ENCODE data around the gene EDC4. TPM values are rescaled to one million over a fixed set of nuclear protein-coding genes. Genes with fewer than 3 reads are reported as not detected.
A peak's percentile ranks its signal among the peaks of the same experiment; 100 is the strongest.

The EDC4 gene
- polyA plus RNA-seq, 2 of the 4 experiments (the other 2 are of a cell fraction) = 21.0 to 54.9 TPM

DNA sequence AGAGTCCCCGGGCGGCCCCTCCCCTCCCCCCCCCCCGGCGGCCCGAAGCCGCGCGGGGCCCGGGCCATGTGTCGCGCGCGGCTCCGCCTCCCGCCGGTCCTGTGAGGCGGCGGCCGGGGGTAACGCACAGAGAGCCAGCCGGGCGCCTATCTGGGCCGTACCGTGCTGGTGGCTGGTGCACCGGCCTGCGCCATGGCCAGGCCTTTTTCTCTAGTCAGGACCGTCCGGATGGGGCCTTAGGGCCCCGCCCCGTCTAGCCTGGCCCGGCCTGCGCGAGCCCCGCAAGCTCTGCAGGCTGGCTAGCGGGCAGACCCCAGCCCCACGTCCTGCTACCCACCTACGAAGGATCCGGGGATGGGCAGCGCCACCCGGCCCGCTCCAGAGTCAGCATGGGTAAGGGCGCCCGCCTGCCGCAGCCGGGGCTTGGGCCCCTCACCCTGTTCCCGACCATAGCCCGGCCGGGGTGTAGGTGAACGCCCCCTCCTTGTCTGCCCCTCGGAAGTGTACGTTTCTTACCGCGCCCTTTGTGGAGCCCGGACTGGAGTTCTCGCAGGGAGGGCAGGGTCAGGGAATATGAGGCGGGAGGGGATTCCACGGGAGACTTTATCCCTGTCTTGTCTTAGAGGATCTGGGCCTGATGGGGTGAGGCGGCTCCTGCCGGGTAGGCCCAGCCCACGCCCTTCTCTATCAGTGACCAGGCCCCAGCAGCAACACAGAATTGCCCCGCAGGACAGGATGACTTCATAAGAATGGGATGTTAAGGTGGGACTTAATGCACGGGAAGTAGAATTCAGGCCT, 25.6 kb upstream of the EDC4 start, which contains the start of gene CENPT:
Gene CENPT (minus strand): TSS at position 630 of the 798 bp plus-strand sequence. CDS start 13,834 bp downstream, outside the sequence.
- ATAC-seq (peak; percentile 64 to 72), DNase-seq (ENCODE audit: low read depth in 1 of 2, low spot score in 1 of 2) (peak in 1 of 2 experiments; percentile 66), FAIRE-seq (no peak)
- CTCF ChIA-PET = interaction anchor here (1.3 to 4.1 kb wide), 4 partner anchors 31 to 36 kb away, joined by 3 to 38 read pairs (median 13); partner anchors contain the start of gene NRN1L
- Histone ChIP-seq H3K9me3 (no peaks in the 10 kb centered on the region), H3K4me1 (peaks cover 40% of the 10 kb centered on the region), H3K27ac (peak within 1 kb of the TSS; percentile 89 to 98), H3K4me2 (peak within 1 kb of the TSS; percentile 98), H3K4me3 (peak within 1 kb of the TSS; percentile 93)
- WGBS (ENCODE audit: missing lambda C conversion rate) = under 1% methylated on average over 19 of the region's 62 CpGs
- POLR2A ChIA-PET = no interaction called here
- TF ChIP-seq GATA3 (IDR thresholded peaks at IDR 0.05; ENCODE audit: borderline replicate concordance) = no peak
- no peak for TF ChIP-seq HDAC2 (IDR thresholded peaks at IDR 0.05)
- no peak for TF ChIP-seq MAZ (IDR thresholded peaks at IDR 0.05; ENCODE audit: borderline replicate concordance, low read depth, low read length)
- TF ChIP-seq ZNF302 (CRISPR knock-in tag; IDR thresholded peaks at IDR 0.05) = no peak
- TF ChIP-seq, protein P1, sequence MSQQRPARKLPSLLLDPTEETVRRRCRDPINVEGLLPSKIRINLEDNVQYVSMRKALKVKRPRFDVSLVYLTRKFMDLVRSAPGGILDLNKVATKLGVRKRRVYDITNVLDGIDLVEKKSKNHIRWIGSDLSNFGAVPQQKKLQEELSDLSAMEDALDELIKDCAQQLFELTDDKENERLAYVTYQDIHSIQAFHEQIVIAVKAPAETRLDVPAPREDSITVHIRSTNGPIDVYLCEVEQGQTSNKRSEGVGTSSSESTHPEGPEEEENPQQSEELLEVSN (IDR thresholded peaks at IDR 0.05; ENCODE audit: borderline replicate concordance, low read depth) = no peak
- TF ChIP-seq KDM5A (IDR thresholded peaks at IDR 0.05) = peak; percentile 40; the same call in 1 of the 2 replicates
- no peak for TF ChIP-seq HOXA7 (CRISPR knock-in tag; IDR thresholded peaks at IDR 0.05)
- TF ChIP-seq FOSB (CRISPR knock-in tag; IDR thresholded peaks at IDR 0.05) = no peak
- peak in 1 of 2 experiments; percentile 45; a peak in 4 of 5 replicates for TF ChIP-seq JUN (IDR thresholded peaks at IDR 0.05)
- no peak for TF ChIP-seq USF2 (IDR thresholded peaks at IDR 0.05)
- TF ChIP-seq, protein P2, sequence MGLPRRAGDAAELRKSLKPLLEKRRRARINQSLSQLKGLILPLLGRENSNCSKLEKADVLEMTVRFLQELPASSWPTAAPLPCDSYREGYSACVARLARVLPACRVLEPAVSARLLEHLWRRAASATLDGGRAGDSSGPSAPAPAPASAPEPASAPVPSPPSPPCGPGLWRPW (IDR thresholded peaks at IDR 0.05) = no peak
- no peak for TF ChIP-seq NFE2L2 (conservative IDR thresholded peaks at IDR 0.05; ENCODE audit: low read length)
- TF ChIP-seq KDM1A (IDR thresholded peaks at IDR 0.05; ENCODE audit: low read depth) = no peak
- TF ChIP-seq PHF8 (IDR thresholded peaks at IDR 0.05; ENCODE audit: borderline replicate concordance, low read depth) = 0 out of 2 replicates have a peak, but pooled peaks have one; percentile 46
- no peak for TF ChIP-seq POLR2A (IDR thresholded peaks at IDR 0.05; ENCODE audit: low read length)
- TF ChIP-seq, protein P3, sequence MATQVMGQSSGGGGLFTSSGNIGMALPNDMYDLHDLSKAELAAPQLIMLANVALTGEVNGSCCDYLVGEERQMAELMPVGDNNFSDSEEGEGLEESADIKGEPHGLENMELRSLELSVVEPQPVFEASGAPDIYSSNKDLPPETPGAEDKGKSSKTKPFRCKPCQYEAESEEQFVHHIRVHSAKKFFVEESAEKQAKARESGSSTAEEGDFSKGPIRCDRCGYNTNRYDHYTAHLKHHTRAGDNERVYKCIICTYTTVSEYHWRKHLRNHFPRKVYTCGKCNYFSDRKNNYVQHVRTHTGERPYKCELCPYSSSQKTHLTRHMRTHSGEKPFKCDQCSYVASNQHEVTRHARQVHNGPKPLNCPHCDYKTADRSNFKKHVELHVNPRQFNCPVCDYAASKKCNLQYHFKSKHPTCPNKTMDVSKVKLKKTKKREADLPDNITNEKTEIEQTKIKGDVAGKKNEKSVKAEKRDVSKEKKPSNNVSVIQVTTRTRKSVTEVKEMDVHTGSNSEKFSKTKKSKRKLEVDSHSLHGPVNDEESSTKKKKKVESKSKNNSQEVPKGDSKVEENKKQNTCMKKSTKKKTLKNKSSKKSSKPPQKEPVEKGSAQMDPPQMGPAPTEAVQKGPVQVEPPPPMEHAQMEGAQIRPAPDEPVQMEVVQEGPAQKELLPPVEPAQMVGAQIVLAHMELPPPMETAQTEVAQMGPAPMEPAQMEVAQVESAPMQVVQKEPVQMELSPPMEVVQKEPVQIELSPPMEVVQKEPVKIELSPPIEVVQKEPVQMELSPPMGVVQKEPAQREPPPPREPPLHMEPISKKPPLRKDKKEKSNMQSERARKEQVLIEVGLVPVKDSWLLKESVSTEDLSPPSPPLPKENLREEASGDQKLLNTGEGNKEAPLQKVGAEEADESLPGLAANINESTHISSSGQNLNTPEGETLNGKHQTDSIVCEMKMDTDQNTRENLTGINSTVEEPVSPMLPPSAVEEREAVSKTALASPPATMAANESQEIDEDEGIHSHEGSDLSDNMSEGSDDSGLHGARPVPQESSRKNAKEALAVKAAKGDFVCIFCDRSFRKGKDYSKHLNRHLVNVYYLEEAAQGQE (IDR thresholded peaks at IDR 0.05) = no peak
- no peak for TF ChIP-seq ZC3H11A (IDR thresholded peaks at IDR 0.05)
- no peak for TF ChIP-seq HOXB13 (CRISPR knock-in tag; IDR thresholded peaks at IDR 0.05; ENCODE audit: low read depth)
- no peak for TF ChIP-seq ATOH8 (CRISPR knock-in tag; IDR thresholded peaks at IDR 0.05; ENCODE audit: low read depth)
- no peak for TF ChIP-seq EHMT2 (IDR thresholded peaks at IDR 0.05; ENCODE audit: low read depth)
- no peak for TF ChIP-seq CEBPB (IDR thresholded peaks at IDR 0.05)
- TF ChIP-seq, protein P4, sequence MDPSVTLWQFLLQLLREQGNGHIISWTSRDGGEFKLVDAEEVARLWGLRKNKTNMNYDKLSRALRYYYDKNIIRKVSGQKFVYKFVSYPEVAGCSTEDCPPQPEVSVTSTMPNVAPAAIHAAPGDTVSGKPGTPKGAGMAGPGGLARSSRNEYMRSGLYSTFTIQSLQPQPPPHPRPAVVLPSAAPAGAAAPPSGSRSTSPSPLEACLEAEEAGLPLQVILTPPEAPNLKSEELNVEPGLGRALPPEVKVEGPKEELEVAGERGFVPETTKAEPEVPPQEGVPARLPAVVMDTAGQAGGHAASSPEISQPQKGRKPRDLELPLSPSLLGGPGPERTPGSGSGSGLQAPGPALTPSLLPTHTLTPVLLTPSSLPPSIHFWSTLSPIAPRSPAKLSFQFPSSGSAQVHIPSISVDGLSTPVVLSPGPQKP (IDR thresholded peaks at IDR 0.05; ENCODE audit: low read depth, low read length) = no peak
- TF ChIP-seq RCOR1 (IDR thresholded peaks at IDR 0.05; ENCODE audit: low read depth, low read length) = no peak
- no peak for TF ChIP-seq SREBF2 (IDR thresholded peaks at IDR 0.05)
- no peak for TF ChIP-seq RARB (CRISPR knock-in tag; IDR thresholded peaks at IDR 0.05)
- TF ChIP-seq, protein P5, sequence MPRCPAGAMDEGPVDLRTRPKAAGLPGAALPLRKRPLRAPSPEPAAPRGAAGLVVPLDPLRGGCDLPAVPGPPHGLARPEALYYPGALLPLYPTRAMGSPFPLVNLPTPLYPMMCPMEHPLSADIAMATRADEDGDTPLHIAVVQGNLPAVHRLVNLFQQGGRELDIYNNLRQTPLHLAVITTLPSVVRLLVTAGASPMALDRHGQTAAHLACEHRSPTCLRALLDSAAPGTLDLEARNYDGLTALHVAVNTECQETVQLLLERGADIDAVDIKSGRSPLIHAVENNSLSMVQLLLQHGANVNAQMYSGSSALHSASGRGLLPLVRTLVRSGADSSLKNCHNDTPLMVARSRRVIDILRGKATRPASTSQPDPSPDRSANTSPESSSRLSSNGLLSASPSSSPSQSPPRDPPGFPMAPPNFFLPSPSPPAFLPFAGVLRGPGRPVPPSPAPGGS (IDR thresholded peaks at IDR 0.05) = no peak; the same call in 2 of the 3 replicates
- no peak for TF ChIP-seq FOSL2 (IDR thresholded peaks at IDR 0.05)
- TF ChIP-seq FOSL2 (CRISPR knock-in tag; IDR thresholded peaks at IDR 0.05) = no peak
- TF ChIP-seq ZFP36 (IDR thresholded peaks at IDR 0.05; ENCODE audit: borderline replicate concordance, partially characterized antibody) = no peak
- TF ChIP-seq MYC (IDR thresholded peaks at IDR 0.05; ENCODE audit: borderline replicate concordance, low read length) = peak; percentile 28; the same call in 1 of the 2 replicates
- TF ChIP-seq EHF (CRISPR knock-in tag; IDR thresholded peaks at IDR 0.05) = no peak
- TF ChIP-seq MAX (IDR thresholded peaks at IDR 0.05) = no peak
- no peak for TF ChIP-seq CHD4 (IDR thresholded peaks at IDR 0.05; ENCODE audit: borderline replicate concordance)

Data from A549 (cell line).